HG03025 (cell line): Measurements from ENCODE around the gene NOTCH3.

Experiments
- ATAC-seq: cut with Tn5 transposase; IDR thresholded peaks from one replicate; pipeline ENCODE4 v1.9.1; 2021; ENCODE audit warnings: mild to moderate bottlenecking, moderate library complexity; ENCODE audit not compliant: unreplicated experiment, low FRiP score

Gene NOTCH3

GRCh38 chr19:15126131-15126910 is 74.5 kb downstream of the NOTCH3 start:
- ATAC-seq = no peak

GRCh38 chr19:15125232-15126067 is 75.3 kb downstream of the NOTCH3 start:
- peak; percentile 82 for ATAC-seq

GRCh38 chr19:15124572-15125231 is 76.1 kb downstream of the NOTCH3 start:
- ATAC-seq = no peak

- ATAC-seq = no peak
Observed at GRCh38 chr19:15123900-15124299, 76.9 kb downstream of the NOTCH3 start.

GRCh38 chr19:15123031-15123890 is 77.5 kb downstream of the NOTCH3 start:
- ATAC-seq = no peak

- no peak for ATAC-seq
Observed at GRCh38 chr19:15122331-15123030, 78.3 kb downstream of the NOTCH3 start.

GRCh38 chr19:15120135-15121026 is 80.4 kb downstream of the NOTCH3 start:
- ATAC-seq = no peak

GRCh38 chr19:15118789-15119494 is 81.9 kb downstream of the NOTCH3 start:
- ATAC-seq = no peak

- ATAC-seq = no peak
Observed at GRCh38 chr19:15118248-15118647, 82.5 kb downstream of the NOTCH3 start.

- ATAC-seq = no peak
Observed at GRCh38 chr19:15116856-15117255, 83.9 kb downstream of the NOTCH3 start.

GRCh38 chr19:15115762-15116615 is 84.8 kb downstream of the NOTCH3 start:
- no peak for ATAC-seq

- ATAC-seq = no peak
Observed at GRCh38 chr19:15115080-15115479, 85.7 kb downstream of the NOTCH3 start.

- ATAC-seq = no peak
Observed at GRCh38 chr19:15114153-15114540, 86.6 kb downstream of the NOTCH3 start.

- ATAC-seq = no peak
Observed at GRCh38 chr19:15113245-15114152, 87.3 kb downstream of the NOTCH3 start.

GRCh38 chr19:15112385-15112784 is 88.4 kb downstream of the NOTCH3 start:
- no peak for ATAC-seq

- no peak for ATAC-seq
Observed at GRCh38 chr19:15111758-15112157, 89.0 kb downstream of the NOTCH3 start.
